ENCODE measurements around the gene PPP1R9A. TPM values are rescaled to one million over a fixed set of nuclear protein-coding genes. Genes with fewer than 3 reads are reported as not detected.
A peak's percentile ranks its signal among the peaks of the same experiment; 100 is the strongest.

The PPP1R9A gene
- total and polyA plus RNA-seq, 2 donors from 2014 or later, result 2.6 to 25.7 TPM

DNA sequence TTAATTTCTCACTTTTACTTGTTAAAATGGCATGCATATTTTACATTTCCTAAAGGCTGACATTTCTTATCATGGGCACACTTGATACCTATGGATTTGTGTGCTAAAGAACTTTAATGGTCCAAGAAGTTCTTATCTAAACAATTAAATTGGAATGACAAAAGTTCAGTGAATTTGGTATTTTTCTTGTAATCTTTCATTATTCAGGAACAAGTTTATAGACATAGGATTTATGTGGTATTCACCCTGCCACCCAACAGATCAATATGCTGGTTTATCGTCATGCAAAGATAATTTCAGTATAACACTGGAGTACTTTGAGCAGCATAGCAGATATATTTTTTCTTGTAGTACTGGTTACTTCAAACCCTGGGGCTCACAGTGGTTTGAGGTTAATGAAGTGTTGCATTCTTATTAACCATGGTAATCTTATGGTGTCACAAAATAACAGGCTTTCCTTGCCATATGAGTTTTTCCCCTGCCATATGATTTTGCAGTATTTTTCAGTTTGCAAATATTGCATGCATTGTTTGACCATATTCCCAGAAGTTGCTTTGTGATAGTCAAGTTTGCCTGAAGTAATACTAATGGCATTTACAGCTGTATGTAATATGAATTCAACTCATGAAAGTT is 148.8 kb downstream of the PPP1R9A start:
- intact Hi-C loops (cut with DNase I), result no loop called here
- TF ChIP-seq, protein P1, sequence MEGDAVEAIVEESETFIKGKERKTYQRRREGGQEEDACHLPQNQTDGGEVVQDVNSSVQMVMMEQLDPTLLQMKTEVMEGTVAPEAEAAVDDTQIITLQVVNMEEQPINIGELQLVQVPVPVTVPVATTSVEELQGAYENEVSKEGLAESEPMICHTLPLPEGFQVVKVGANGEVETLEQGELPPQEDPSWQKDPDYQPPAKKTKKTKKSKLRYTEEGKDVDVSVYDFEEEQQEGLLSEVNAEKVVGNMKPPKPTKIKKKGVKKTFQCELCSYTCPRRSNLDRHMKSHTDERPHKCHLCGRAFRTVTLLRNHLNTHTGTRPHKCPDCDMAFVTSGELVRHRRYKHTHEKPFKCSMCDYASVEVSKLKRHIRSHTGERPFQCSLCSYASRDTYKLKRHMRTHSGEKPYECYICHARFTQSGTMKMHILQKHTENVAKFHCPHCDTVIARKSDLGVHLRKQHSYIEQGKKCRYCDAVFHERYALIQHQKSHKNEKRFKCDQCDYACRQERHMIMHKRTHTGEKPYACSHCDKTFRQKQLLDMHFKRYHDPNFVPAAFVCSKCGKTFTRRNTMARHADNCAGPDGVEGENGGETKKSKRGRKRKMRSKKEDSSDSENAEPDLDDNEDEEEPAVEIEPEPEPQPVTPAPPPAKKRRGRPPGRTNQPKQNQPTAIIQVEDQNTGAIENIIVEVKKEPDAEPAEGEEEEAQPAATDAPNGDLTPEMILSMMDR (IDR thresholded peaks at IDR 0.05; ENCODE audit: borderline replicate concordance, extremely low read depth, insufficient read depth), result no peak
- Histone ChIP-seq H3K4me1 (ENCODE audit: control insufficient read depth in 2 of 3, insufficient read depth in 2 of 3, low read depth in 1 of 3, low read length in 3 of 3) (no peaks in the 10 kb centered on the region), H3K9me3 (ENCODE audit: control insufficient read depth in 2 of 3, insufficient read depth in 1 of 3, low read length in 3 of 3) (no peaks in the 10 kb centered on the region), H3K27ac (ENCODE audit: low read depth in 2 of 2, low read length in 2 of 2) (no peak overlapping the region), H3K27me3 (ENCODE audit: control insufficient read depth, insufficient read depth, low read length) (no peaks in the 10 kb centered on the region), H3K36me3 (ENCODE audit: control insufficient read depth in 2 of 3, insufficient read depth in 3 of 3, low read length in 3 of 3) (no peaks in the 10 kb centered on the region), H3K9ac (ENCODE audit: low read length in 3 of 3) (no peak overlapping the region), H3K4me3 (ENCODE audit: low read length in 3 of 3) (no peak overlapping the region)
- no peak for FAIRE-seq
- peak in 1 of 5 donors; percentile 30 for DNase-seq

DNA sequence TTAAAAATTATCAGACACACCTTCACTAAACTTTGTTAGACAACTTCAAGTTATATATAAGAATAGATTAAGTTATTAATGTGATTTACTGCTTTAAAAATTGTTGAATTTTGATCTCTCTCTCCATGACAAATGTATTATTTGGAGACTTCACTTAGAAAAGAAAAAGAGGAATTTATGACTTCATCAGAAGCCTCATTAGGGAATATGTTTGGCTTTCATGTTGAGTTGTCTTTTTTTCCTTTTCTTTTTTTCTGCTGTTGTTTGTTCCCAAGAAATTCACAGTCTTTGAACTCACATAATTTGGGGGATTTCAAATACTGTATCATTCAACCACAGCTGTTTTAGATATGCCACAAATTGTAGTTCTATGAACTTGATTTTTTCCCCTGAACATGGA is 149.5 kb downstream of the PPP1R9A start:
- intact Hi-C loops (cut with DNase I), result no loop called here
- no peak overlapping the region for H3K4me3 ChIP-seq (ENCODE audit: low read length in 3 of 3)
- H3K9me3 ChIP-seq (ENCODE audit: control insufficient read depth in 2 of 3, insufficient read depth in 1 of 3, low read length in 3 of 3), result no peaks in the 10 kb centered on the region
- TF ChIP-seq, protein P1 (IDR thresholded peaks at IDR 0.05; ENCODE audit: borderline replicate concordance, extremely low read depth, insufficient read depth), result no peak
- no peak overlapping the region for H3K9ac ChIP-seq (ENCODE audit: low read length in 3 of 3)
- no peaks in the 10 kb centered on the region for H3K4me1 ChIP-seq (ENCODE audit: control insufficient read depth in 2 of 3, insufficient read depth in 2 of 3, low read depth in 1 of 3, low read length in 3 of 3)
- no peak overlapping the region for H3K27ac ChIP-seq (ENCODE audit: low read depth in 2 of 2, low read length in 2 of 2)
- no peaks in the 10 kb centered on the region for H3K27me3 ChIP-seq (ENCODE audit: control insufficient read depth, insufficient read depth, low read length)
- no peak for DNase-seq
- FAIRE-seq, result no peak
- H3K36me3 ChIP-seq (ENCODE audit: control insufficient read depth in 2 of 3, insufficient read depth in 3 of 3, low read length in 3 of 3), result no peaks in the 10 kb centered on the region

DNA sequence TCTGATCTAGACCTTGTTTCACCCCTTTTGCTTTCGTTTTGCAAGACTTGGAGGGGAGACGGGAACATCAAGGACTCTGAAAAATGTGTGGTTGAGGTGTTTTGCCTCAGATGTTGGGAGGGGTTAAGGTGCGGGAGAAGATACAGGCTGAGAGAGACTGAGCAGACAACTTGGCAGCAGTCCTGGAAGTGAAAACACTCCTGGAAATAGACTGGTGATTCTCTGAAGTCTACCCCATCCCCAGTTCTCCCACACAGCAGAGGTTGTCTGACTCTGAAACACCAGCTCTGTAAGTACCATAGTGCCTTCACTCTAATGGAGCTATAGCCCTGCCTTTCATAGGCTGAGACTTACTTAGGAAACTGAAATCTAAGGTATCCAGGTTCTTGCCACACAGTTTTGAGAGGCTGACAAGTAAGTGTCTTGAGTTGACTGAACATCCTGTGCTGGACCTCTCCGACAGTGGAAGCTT is 152.5 kb downstream of the PPP1R9A start:
- H3K4me3 ChIP-seq (ENCODE audit: low read length in 3 of 3), result peak overlapping the region in 1 of 3 donors; percentile 6
- no peak overlapping the region for H3K9ac ChIP-seq (ENCODE audit: low read length in 3 of 3)
- DNase-seq (no peak), FAIRE-seq (no peak)
- intact Hi-C loops (cut with DNase I), result no loop called here
- no peak overlapping the region for H3K27ac ChIP-seq (ENCODE audit: low read depth in 2 of 2, low read length in 2 of 2)
- no peaks in the 10 kb centered on the region for H3K4me1 ChIP-seq (ENCODE audit: control insufficient read depth in 2 of 3, insufficient read depth in 2 of 3, low read depth in 1 of 3, low read length in 3 of 3)
- TF ChIP-seq, protein P1 (IDR thresholded peaks at IDR 0.05; ENCODE audit: borderline replicate concordance, extremely low read depth, insufficient read depth), result no peak
- no peaks in the 10 kb centered on the region for H3K9me3 ChIP-seq (ENCODE audit: control insufficient read depth in 2 of 3, insufficient read depth in 1 of 3, low read length in 3 of 3)
- H3K36me3 ChIP-seq (ENCODE audit: control insufficient read depth in 2 of 3, insufficient read depth in 3 of 3, low read length in 3 of 3), result no peaks in the 10 kb centered on the region
- no peaks in the 10 kb centered on the region for H3K27me3 ChIP-seq (ENCODE audit: control insufficient read depth, insufficient read depth, low read length)
